Aortic smooth muscle cell (primary cell): ENCODE data around the gene ZPBP2. TPM values are rescaled to one million over a fixed set of nuclear protein-coding genes. Genes with fewer than 3 reads are reported as not detected.

Experiments
- total RNA-seq: library from RNA; depleted of rRNA; stranded (reverse); fragments of >200 nt; gene quantifications from 2 replicates; pipeline ENCODE4 v1.2.3, GENCODE V29; 2014

ZPBP2 gene, protein sequence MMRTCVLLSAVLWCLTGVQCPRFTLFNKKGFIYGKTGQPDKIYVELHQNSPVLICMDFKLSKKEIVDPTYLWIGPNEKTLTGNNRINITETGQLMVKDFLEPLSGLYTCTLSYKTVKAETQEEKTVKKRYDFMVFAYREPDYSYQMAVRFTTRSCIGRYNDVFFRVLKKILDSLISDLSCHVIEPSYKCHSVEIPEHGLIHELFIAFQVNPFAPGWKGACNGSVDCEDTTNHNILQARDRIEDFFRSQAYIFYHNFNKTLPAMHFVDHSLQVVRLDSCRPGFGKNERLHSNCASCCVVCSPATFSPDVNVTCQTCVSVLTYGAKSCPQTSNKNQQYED
- total RNA-seq = not detected in 2 replicates

GRCh38 chr17:39867880-39868553 is at the start of gene ZPBP2:
ZPBP2 (plus strand) TSS chr17:39868202; CDS start chr17:39868355, 153 bp downstream.

DNA sequence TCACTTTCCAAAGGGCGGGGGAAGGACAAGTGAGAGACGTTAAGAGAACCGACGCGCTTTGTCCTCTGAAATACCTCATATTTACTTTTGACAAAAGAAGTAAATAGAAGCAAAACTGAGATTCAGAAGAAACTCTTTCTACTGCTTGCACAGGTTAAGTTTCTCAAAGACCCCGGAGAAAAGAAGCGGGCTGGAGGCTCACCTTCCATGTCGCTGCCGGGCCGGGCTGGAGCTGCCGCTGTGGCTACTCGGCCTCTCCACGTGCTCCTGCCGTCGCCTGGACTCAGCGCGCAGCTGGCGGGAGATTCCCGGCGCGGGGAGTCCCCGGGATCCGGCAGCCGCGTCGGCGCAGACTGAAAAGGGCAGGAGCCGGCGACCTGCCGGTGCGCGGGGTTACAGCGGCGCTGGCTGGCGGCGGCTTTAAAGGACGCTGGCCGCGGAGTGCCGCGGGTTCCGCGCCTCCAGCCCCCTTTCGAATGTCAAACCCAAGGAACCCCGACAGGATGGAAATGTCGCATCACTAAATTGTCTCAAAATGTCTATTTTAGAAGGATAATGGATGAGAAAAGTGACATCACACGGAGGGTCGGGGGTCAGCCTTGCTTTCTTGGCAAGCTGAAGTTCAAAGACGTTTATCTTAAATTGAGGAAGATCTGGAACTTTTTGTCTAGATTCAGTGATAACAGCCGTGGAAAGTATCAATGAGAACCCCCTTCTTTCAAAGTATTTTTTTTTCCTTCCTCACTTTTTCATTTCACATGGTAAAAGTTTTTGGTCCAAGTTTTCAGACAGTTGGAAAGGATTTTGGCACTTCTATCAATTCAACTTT is 3.9 kb upstream of the ZPBP2 start, which contains the start of gene IKZF3:
IKZF3 (minus strand) TSS at position 395 of the 829 bp plus-strand sequence; CDS start at position 209, 186 bp downstream.

Other genes starting within 250 kb of the ZPBP2 start
- gene PPP1R1B, start 241.2 kb upstream of the ZPBP2 start, total RNA-seq = 0.25 and 3.4 TPM in 2 replicates
- gene STARD3, start 231.1 kb upstream of the ZPBP2 start, total RNA-seq = 21.4 and 23.8 TPM in 2 replicates
- gene TCAP, start 202.9 kb upstream of the ZPBP2 start, total RNA-seq = 0.37 and 0.40 TPM in 2 replicates
- not detected in 2 replicates for gene PNMT, start 199.7 kb upstream of the ZPBP2 start, total RNA-seq
- gene PGAP3, start 180.1 kb upstream of the ZPBP2 start, total RNA-seq = 11.9 and 12.4 TPM in 2 replicates
- gene ERBB2, start 168.1 kb upstream of the ZPBP2 start, total RNA-seq = 28.9 and 46.1 TPM in 2 replicates
- 20.5 and 21.4 TPM in 2 replicates for gene MIEN1, start 137.7 kb upstream of the ZPBP2 start, total RNA-seq
- 0.50 and 1.5 TPM in 2 replicates for gene GRB7, start 130.3 kb upstream of the ZPBP2 start, total RNA-seq
- not detected in 2 replicates for gene IKZF3, start 3.9 kb upstream of the ZPBP2 start, total RNA-seq
- 6.7 and 9.4 TPM in 2 replicates for gene GSDMB, start 50.4 kb downstream of the ZPBP2 start, total RNA-seq
- gene ORMDL3, start 59.4 kb downstream of the ZPBP2 start, total RNA-seq = 94.8 and 98.3 TPM in 2 replicates
- gene LRRC3C, start 59.5 kb downstream of the ZPBP2 start, total RNA-seq = not detected in 2 replicates
- gene GSDMA, start 94.8 kb downstream of the ZPBP2 start, total RNA-seq = not detected in 2 replicates
- 73.2 and 87.1 TPM in 2 replicates for gene PSMD3, start 112.6 kb downstream of the ZPBP2 start, total RNA-seq
- gene CSF3, start 147.2 kb downstream of the ZPBP2 start, total RNA-seq = not detected in 2 replicates
- 23.3 and 25.6 TPM in 2 replicates for gene MED24, start 186.2 kb downstream of the ZPBP2 start, total RNA-seq
- 21.1 and 28.8 TPM in 2 replicates for gene THRA, start 194.8 kb downstream of the ZPBP2 start, total RNA-seq
- gene NR1D1, start 232.4 kb downstream of the ZPBP2 start, total RNA-seq = 2.9 and 3.9 TPM in 2 replicates